Stimulated activated CD4-positive, alpha-beta T cell treated with anti-CD3 and anti-CD28 coated beads, Interleukin-12 subunit alpha, Interleukin-12 subunit beta, amount 100 ng/mL, for 24 hours (primary cell): ENCODE data around the gene PCDH1.
A peak's percentile ranks its signal among the peaks of the same experiment; 100 is the strongest.
"Not testable (repeated sequence)": the region's sequence is repeated elsewhere in the genome, so short reads cannot be mapped to it uniquely, and the experiment has no call there.

Experiments used
- DNase-seq, 2 experiments: peaks; one replicate each; pipeline ENCODE4 v3.0.0-alpha.2; 2020; ENCODE audit warnings: low read depth in 2 of 2

PCDH1 gene

GRCh38 chr5:141878186-141878710 is at the start of gene PCDH1:
PCDH1 (minus strand) TSS chr5:141878410; CDS start chr5:141878262, 148 bp downstream.
- no peak for DNase-seq

DNA sequence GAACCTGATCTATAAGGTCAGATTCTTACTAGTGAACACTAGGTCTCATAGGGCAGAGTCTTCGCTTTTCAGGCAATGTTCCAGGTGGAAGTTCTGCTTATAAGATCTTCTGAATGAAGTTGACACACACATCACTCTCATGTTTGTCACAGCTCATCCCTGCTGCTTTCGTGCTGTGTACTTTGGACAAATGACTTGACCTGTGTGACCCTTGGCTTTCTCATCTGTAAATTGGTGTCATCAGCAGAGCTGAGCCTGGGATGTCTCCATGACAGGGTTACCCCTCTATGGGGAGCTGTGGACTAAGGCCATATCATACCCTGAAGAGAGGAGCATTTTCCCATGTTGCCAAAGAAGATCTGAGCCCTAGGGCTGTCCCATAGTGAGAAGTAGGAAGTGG is 48.2 kb upstream of the PCDH1 start:
- no peak for DNase-seq

GRCh38 chr5:141923448-141924313 is 45.5 kb upstream of the PCDH1 start, which contains the start of gene DELE1:
DELE1 (plus strand) TSS chr5:141923871; CDS start chr5:141923942, 71 bp downstream.
- peak; percentile 93 to 99 for DNase-seq

DNA sequence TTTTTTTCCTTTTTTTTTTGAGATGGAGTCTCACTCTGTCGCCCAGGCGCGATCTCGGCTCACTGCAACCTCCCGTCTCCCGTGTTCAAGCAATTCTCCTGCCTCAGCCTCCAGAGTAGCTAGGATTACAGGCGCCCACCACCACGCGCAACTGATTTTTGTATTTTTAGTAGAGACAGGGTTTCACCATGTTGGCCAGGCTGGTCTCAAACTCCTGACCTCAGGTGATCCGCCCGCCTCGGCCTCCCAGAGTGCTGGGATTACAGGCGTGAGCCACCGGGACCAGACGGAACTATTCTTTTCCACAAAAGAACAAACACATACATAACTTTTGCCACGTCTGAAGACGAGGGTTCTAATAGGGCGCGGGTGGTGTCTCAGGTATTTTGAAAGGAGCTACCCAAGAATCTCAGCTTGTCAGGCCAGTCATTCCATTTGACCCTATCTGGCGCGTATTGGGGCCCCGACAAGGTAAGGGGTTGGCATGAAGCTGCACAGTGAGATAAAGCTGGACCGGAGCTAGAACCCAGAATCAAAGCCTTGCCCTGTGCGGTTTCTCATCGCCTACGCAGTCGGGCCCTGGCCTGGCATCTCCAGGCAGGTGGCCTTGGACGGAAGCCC is 44.7 kb upstream of the PCDH1 start:
- DNase-seq, result not testable (repeated sequence)

DNA sequence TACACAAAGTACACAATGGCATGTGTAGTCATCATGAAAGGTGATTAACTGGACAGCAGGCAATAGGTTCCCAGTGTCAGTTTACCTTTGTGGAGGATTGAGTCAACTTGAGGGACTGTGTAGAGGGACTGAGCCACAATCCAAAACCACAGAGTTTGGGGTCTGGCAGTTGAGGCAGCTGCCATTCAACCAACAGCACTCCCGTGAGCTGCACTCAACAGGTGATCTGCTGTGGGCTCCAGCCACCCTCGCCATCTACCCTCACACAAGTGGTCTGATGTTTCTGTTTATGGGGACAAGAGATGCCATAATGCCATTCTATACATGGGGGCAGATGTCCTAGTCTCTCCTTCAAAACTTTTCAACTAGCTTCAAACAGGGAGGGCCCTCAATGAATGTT is 42.6 kb upstream of the PCDH1 start:
- DNase-seq, result no peak

DNA sequence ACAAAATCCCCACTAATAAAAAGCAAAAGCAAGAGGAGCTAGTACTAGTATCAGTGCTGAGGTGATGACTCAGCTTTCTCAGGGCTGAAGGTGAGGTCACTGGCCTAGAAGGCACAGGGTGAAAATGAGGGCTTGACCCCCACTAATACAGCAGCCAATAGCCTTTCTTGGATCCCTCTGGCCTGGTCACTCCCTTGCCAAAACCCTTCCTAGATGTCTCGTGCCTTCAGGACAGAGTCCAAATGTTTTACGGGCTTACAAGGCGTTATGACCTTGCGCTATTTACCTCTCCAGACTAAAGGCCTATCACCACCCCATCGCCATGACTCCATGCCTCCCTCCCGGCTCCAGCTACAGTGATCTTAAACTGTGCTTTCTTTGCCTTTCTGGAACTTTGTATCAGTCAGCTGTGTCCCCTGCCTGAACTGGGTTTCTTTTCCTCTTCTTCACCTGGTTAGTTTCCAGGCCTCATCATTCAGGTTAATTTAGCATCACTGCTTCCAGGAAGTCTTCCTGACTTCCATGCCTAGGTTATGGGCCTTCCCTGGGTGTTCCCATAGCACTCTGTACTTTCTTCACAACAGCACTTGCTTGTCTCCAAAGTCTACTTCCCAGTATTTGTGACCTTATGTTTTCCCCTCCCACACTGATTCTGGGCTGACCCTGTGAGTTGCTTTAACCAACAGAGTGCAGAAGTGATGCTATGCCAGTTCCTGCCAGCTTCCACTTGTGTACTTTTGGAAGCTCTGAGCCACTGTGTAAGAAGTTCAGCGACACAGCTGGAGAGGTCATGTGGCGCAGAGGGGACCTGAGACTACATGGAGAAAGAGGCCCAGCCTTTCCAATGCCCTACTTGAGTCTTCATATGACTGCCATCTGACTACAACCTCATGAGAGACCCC is 41.3 kb upstream of the PCDH1 start:
- DNase-seq, result no peak

DNA sequence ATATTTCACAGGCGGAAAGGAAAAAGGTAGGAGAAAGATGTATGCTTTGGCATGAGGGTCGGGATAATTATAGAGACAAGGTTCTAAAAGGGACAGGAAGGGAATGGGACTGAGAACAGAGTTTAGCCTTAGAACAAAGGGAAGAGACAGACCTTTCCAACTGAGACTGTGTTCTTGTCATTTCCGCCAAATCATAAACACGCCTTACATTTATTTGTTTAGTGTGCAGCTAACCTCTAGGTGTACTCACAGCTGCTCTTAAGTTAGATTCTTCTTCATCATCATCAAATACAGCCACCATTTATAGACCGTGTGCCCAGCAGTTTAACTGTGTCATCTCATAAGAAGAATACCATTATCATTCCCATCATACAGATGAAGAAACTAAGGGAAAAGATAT is 39.5 kb upstream of the PCDH1 start:
- no peak for DNase-seq

DNA sequence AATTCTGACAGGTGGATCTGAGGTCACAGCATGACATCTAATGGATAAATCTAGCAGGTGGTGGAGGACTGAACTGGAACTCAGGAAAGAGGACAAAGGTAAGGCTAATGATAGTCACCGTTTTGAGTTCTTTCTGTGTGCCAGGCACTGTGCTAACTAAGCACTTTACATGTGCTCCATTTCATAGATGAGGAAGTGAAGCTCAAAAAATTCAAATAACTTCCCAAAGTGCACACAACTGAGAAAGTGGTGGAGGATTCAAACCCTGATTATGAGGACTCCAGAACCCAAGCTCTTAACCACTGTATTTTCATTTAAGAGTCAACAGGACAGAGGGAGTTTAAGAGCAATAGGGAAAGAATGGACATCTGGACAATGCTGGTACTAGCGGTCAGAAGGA is 38.3 kb upstream of the PCDH1 start:
- DNase-seq, result no peak

DNA sequence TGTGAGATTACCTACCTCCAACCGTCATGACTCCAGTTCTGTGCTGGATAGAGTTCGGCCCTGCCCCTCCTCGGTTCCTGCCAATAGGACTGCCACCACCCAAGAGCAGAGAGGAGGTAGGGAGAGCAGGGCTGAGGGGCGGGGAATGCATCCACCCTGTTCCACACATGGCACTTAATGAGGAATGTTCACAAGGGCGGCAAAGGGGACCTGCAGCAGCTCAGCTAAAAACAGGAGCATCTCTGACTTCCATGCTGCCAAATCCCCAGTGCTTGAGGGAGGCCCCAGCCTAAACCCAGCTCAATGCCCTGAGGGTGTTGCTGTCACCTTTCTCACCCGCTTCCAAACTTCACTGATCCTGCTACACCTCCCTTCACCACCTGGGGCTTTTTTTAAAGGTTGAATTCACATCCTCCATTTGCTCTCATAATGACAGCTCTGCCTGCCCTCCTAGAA is 37.7 kb upstream of the PCDH1 start:
- no peak for DNase-seq

GRCh38 chr5:141914797-141915196 is 36.6 kb upstream of the PCDH1 start:
- DNase-seq, result no peak

DNA sequence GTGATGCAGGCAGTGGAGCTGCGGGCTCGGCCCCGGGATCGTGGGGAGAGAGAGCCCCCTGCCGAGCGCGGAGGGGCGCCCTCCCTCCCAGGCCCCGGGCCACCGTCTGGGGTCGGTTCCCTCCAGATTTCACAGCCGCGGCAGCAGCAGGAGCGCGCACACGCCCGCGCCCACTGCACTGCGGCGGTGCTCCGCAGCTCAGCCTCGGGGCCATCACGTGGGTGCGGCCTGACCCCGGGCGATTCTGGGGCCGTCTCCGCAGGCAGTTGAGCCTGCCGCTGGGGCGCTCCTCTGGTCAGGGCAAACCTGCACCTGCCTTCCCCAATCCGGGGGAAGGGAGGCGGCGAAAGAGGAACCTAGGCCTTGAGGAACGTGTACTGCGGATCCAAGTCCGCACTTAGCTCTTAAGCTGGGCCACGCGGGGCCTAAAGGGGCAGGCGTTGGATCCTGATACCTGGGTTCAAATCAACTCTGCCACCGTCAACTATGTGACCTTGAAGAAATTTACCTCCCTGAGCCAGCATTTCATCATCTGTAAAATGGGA is 36.1 kb upstream of the PCDH1 start:
- no peak for DNase-seq

- no peak for DNase-seq
Measured at GRCh38 chr5:141913560-141914198, 35.5 kb upstream of the PCDH1 start.

- no peak for DNase-seq
Measured at GRCh38 chr5:141910271-141910673, 32.1 kb upstream of the PCDH1 start.

DNA sequence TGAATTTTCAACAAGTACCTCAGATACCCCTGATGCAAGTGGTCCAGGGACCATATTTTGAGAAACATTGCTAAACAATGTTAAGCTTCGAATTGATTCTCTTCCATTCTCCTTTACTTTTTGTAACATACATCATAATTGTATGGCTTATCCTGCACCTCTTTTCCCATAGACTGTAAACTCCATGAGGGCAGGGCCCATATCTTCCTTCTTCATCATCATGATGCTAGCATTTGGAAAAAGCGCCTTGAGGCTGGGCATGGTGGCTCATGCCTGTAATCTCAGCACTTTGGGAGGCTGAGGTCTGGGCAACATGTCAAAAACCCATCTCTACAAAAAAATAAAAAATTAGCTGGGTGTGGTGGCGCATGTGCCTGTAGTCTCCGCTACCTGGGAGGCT is 31.0 kb upstream of the PCDH1 start:
- DNase-seq, result no peak

DNA sequence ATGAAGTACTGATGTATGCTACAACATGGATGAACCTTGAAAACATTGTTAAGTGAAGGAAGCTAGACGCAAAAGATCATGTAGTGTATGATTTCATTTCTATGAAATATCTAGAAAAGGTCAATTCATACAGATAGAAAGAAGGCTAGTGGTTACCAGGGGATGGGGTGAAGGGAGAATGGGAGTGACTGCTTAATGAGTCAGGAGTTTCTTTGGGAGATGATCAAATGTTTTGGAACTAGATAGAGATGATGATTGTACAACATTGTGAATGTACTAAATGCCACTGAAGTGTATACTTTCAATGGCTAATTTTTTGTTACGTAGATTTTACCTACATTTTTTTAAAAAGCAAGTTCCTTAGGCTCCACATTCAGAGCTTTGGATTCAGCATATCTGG is 30.6 kb upstream of the PCDH1 start:
- no peak for DNase-seq

GRCh38 chr5:141906972-141907371 is 28.8 kb upstream of the PCDH1 start:
- DNase-seq, result no peak

GRCh38 chr5:141906517-141906916 is 28.3 kb upstream of the PCDH1 start:
- DNase-seq, result no peak

- no peak for DNase-seq
Measured at GRCh38 chr5:141904551-141904950, 26.3 kb upstream of the PCDH1 start.

GRCh38 chr5:141903261-141903660 is 25.1 kb upstream of the PCDH1 start:
- DNase-seq, result no peak

- DNase-seq, result no peak
Measured at GRCh38 chr5:141902015-141902814, 24.0 kb upstream of the PCDH1 start.
